Breast epithelium (tissue), 4 donors: ENCODE data around the gene SFMBT1. TPM values are rescaled to one million over a fixed set of nuclear protein-coding genes. Genes with fewer than 3 reads are reported as not detected.

ENCODE experiments used
- DNase-seq, 2 donors: peaks; one replicate each; pipeline ENCODE4 v3.0.0-alpha.2; 2019; ENCODE audit warnings: low spot score in 2 of 2
- H3K27ac ChIP-seq, 2 donors: fragments of 200-600 bp; sonication (generic) in 1 of 2; one replicate each; pipeline ENCODE4 v1.5.1; 2016 to 2019; ENCODE audit warnings: mild to moderate bottlenecking in 1 of 2
- H3K27me3 ChIP-seq, 2 donors: fragments of 200-600 bp; sonication (generic) in 1 of 2; one replicate each; pipeline versions ENCODE4 v1.5.1 to v1.6.0; 2017 to 2019; ENCODE audit warnings: control low read depth in 1 of 2, mild to moderate bottlenecking in 1 of 2
- H3K36me3 ChIP-seq: fragments of 200-600 bp; one replicate; pipeline ENCODE4 v1.5.1; 2019
- H3K4me1 ChIP-seq, 2 donors: fragments of 200-600 bp; sonication (generic); one replicate each; pipeline ENCODE4 v1.5.1; 2016 to 2019; ENCODE audit warnings: control low read depth in 1 of 2
- H3K4me3 ChIP-seq, 3 donors: fragments of 200-600 bp; sonication (generic); 1 replicate in 2 of 3; 2 replicates in 1 of 3; pipeline ENCODE4 v1.5.1; 2016 to 2019; ENCODE audit warnings: mild to moderate bottlenecking in 3 of 3, moderate library complexity in 2 of 3
- H3K9me3 ChIP-seq, 2 donors: fragments of 200-600 bp; sonication (generic) in 1 of 2; one replicate each; pipeline ENCODE4 v1.5.1; 2016 to 2019; ENCODE audit warnings: control low read depth in 1 of 2
- POLR2A ChIP-seq: fragments of 450-650 bp; IDR thresholded peaks from one replicate; pipeline ENCODE4 v1.6.1; 2016; ENCODE audit warnings: antibody characterized with exemption, mild to moderate bottlenecking, moderate library complexity
- POLR2AphosphoS5 ChIP-seq, 3 donors: sonication (generic); formaldehyde crosslinking; IDR thresholded peaks; one replicate each; pipeline ENCODE4 v1.6.1; 2017; ENCODE audit warnings: antibody characterized with exemption in 3 of 3
- intact Hi-C: fragments of 100-400 bp; cut with DNase I; formaldehyde crosslinking; loops from one replicate; pipeline ENCODE4 v1.15.1; 2023; ENCODE audit warnings: low total_unique reads
- total RNA-seq, 3 donors: library from RNA; depleted of rRNA; stranded (reverse); fragments of >200 nt; gene quantifications; one replicate each; pipeline ENCODE4 v1.1.0, GENCODE V29; 2016
- TF ChIP-seq, protein P1 (sequence below), 3 donors: fragments of 450-650 bp; IDR thresholded peaks; one replicate each; pipeline ENCODE4 v1.5.1; 2016 to 2017; ENCODE audit warnings: antibody characterized with exemption in 3 of 3, mild to moderate bottlenecking in 3 of 3, moderate library complexity in 3 of 3

SFMBT1 gene
- total RNA-seq, 3 donors from 2014 or later = 17.9 to 35.1 (median 30.2) TPM

DNA sequence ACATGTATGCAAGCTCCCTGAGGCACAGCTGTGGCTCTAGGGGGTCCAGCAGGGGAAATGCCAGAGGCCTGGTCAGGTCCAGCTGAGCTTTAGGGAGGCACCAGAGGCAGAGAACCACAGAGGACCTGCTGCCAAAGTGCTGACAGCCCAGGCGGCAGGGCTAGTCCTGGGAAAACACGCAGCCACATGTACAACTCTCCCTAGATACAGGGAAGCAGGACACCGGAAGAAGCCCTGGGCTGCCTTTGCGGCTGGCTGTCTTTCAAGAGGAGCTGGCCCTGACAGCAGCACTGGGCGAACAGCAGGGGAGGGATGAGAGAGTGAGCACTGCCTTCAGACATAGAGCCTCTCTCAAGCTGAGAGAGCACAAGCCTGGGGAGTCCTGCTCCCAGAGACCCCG, 43.6 kb upstream of the SFMBT1 start:
- DNase-seq = peak; percentile 64 to 72
- no peak for TF ChIP-seq POLR2A
- Histone ChIP-seq H3K27ac (peak overlapping the region; percentile 33 to 62), H3K4me1 (no peaks in the 10 kb centered on the region), H3K27me3 (no peaks in the 10 kb centered on the region), H3K36me3 (no peaks in the 10 kb centered on the region), H3K9me3 (no peaks in the 10 kb centered on the region), H3K4me3 (no peak overlapping the region)
- intact Hi-C loops = no loop called here

DNA sequence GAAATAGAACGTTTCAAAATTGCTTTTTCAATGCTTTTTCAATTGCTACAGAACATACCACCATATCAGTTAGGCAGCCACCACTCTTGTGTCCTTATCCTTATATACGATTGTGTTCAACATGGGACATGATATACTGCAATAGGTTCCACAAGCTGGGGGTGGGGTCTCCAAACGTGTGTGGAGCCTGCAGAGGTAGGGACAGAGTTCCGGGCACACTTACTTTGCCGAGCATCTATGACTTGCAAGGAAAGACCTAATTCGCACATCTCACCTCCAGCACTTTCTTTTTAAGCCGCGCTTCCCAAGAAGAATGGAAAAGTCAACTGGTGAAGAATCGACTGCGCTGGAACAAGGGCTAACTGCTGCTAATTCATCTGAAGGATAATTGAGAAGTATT, 39.6 kb upstream of the SFMBT1 start:
- Histone ChIP-seq H3K36me3 (no peaks in the 10 kb centered on the region), H3K4me3 (no peak overlapping the region), H3K4me1 (no peaks in the 10 kb centered on the region), H3K9me3 (no peaks in the 10 kb centered on the region), H3K27ac (no peak overlapping the region), H3K27me3 (no peaks in the 10 kb centered on the region)
- TF ChIP-seq POLR2AphosphoS5 (IDR thresholded peaks at IDR 0.05) (no peak), POLR2A (no peak)
- TF ChIP-seq, protein P1, sequence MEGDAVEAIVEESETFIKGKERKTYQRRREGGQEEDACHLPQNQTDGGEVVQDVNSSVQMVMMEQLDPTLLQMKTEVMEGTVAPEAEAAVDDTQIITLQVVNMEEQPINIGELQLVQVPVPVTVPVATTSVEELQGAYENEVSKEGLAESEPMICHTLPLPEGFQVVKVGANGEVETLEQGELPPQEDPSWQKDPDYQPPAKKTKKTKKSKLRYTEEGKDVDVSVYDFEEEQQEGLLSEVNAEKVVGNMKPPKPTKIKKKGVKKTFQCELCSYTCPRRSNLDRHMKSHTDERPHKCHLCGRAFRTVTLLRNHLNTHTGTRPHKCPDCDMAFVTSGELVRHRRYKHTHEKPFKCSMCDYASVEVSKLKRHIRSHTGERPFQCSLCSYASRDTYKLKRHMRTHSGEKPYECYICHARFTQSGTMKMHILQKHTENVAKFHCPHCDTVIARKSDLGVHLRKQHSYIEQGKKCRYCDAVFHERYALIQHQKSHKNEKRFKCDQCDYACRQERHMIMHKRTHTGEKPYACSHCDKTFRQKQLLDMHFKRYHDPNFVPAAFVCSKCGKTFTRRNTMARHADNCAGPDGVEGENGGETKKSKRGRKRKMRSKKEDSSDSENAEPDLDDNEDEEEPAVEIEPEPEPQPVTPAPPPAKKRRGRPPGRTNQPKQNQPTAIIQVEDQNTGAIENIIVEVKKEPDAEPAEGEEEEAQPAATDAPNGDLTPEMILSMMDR (IDR thresholded peaks at IDR 0.05) = no peak
- peak in 1 of 2 donors; percentile 5 for DNase-seq
- intact Hi-C loops = no loop called here

DNA sequence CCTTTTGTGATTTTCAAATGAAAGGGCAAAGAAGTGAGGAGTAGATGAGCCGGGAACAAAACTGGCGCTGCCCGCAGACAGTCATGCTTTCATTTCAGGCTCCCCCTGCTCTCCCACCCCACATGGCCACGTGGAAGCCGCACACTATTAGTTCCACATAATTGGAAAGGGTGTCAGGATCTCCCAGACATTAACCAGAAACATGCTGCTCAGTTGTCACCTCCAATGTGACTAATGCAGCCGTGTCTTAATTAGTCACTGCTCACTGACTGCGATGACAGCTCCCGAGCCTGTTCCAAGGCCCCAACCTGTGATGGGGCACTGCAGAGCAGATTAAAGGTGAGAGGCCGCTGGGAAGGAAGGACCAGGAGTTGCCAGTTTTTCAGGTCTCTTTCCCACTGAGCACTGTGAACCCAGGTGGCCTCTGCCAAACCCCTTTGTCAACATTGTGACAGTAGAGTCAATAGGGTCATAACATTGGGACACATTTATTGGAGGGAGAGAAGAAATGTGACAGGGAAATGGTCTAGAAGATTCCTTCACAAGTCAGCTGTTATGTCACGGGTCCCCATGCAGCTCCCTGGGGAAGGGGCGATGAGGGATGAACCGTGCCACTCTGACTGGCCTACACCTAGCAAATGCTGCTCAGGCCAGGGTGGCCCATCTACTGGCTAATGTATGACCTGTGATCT, 38.6 kb upstream of the SFMBT1 start:
- no peaks in the 10 kb centered on the region for H3K36me3 ChIP-seq
- no peak overlapping the region for H3K27ac ChIP-seq
- no peaks in the 10 kb centered on the region for H3K4me1 ChIP-seq
- DNase-seq = peak in 1 of 2 donors; percentile 38
- no peaks in the 10 kb centered on the region for H3K9me3 ChIP-seq
- H3K27me3 ChIP-seq = no peaks in the 10 kb centered on the region
- H3K4me3 ChIP-seq = no peak overlapping the region
- no peak for TF ChIP-seq POLR2A
- no peak for TF ChIP-seq POLR2AphosphoS5 (IDR thresholded peaks at IDR 0.05)
- TF ChIP-seq, protein P1 (IDR thresholded peaks at IDR 0.05) = no peak
- intact Hi-C loops = no loop called here

DNA sequence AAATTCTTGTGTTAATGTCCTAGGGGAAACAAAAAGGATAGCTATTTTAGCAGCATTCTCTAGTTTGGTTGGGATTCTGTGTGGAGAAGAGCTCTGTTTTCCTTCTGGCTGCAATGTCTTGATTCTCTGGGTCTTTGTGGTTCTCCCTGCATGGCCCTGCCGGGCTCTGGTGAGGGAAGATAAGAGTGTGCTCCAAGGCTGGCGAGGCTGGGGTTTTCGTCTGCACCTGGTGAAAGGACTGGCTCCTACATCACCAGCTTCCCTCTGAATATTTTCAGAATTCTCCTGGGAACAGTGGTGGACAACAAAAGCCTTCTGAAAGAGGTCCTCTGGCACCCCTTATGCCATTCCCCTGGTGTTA, 38.1 kb upstream of the SFMBT1 start:
- TF ChIP-seq POLR2AphosphoS5 (IDR thresholded peaks at IDR 0.05) = no peak
- TF ChIP-seq POLR2A = no peak
- TF ChIP-seq, protein P1 (IDR thresholded peaks at IDR 0.05) = no peak
- no peaks in the 10 kb centered on the region for H3K36me3 ChIP-seq
- DNase-seq = peak in 1 of 2 donors; percentile 43
- no peak overlapping the region for H3K27ac ChIP-seq
- H3K4me3 ChIP-seq = no peak overlapping the region
- H3K27me3 ChIP-seq = no peaks in the 10 kb centered on the region
- intact Hi-C loops = no loop called here
- no peaks in the 10 kb centered on the region for H3K9me3 ChIP-seq
- H3K4me1 ChIP-seq = no peaks in the 10 kb centered on the region

DNA sequence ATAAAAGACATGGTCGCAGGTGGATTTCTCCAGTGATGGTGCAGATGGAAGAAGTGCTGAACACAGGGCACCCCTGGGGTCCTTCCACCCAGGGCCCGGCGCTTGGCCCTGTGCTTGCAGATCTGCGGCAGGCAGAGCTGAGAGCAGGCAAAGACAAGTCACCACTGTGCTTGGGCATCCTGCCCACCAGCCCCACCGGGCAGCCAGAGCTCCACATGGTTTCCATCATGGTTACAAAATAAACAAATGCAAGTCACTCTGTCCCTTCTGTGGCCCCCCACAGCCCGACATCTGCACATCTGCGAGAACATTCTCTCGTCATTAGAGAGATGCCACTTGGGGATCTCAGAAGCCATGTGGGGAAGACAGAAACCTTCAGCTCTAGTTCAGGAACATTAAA, 37.6 kb upstream of the SFMBT1 start:
- no peaks in the 10 kb centered on the region for H3K9me3 ChIP-seq
- TF ChIP-seq POLR2A (no peak), POLR2AphosphoS5 (IDR thresholded peaks at IDR 0.05) (no peak)
- TF ChIP-seq, protein P1 (IDR thresholded peaks at IDR 0.05) = no peak
- no peaks in the 10 kb centered on the region for H3K36me3 ChIP-seq
- no peaks in the 10 kb centered on the region for H3K4me1 ChIP-seq
- intact Hi-C loops = no loop called here
- H3K27ac ChIP-seq = no peak overlapping the region
- H3K27me3 ChIP-seq = no peaks in the 10 kb centered on the region
- peak in 1 of 2 donors; percentile 52 for DNase-seq
- H3K4me3 ChIP-seq = no peak overlapping the region
